Keratinocyte (primary cell): ENCODE measurements around the gene PLXNA2. TPM values are rescaled to one million over a fixed set of nuclear protein-coding genes. Genes with fewer than 3 reads are reported as not detected.

Source experiments
- DNase-seq: peaks from one replicate; pipeline ENCODE4 v3.0.0-alpha.2; 2011; ENCODE audit warnings: low read depth, missing footprints, low spot score
- FAIRE-seq: peaks from 2 replicates; lab custom pipeline; 2011; peaks lifted over from hg19 to GRCh38; lab: Jason Lieb, UNC
- H2AFZ ChIP-seq: 2 replicates; pipeline ENCODE4 v1.6.0; 2012; ENCODE audit warnings: low read length, control low read depth, inconsistent platforms; ENCODE audit not compliant: control insufficient read depth
- H3K27ac ChIP-seq: 2 replicates; pipeline ENCODE4 v1.5.1; 2011; ENCODE audit warnings: low read length; ENCODE audit not compliant: control insufficient read depth, insufficient read depth
- H3K27me3 ChIP-seq: 3 replicates; pipeline ENCODE4 v1.6.0; 2011; ENCODE audit warnings: low read length; ENCODE audit not compliant: control insufficient read depth, insufficient read depth; ENCODE audit errors: extremely low read depth
- H3K36me3 ChIP-seq, 2 experiments: 2 replicates in 1 of 2; 3 replicates in 1 of 2; pipeline ENCODE4 v1.5.1; 2011; ENCODE audit warnings: low read length in 2 of 2, mild to moderate bottlenecking in 1 of 2; ENCODE audit not compliant: control insufficient read depth in 2 of 2, insufficient read depth in 2 of 2; ENCODE audit errors: extremely low read depth in 1 of 2
- H3K4me1 ChIP-seq: 3 replicates; pipeline ENCODE4 v1.5.1; 2011; ENCODE audit warnings: low read length; ENCODE audit not compliant: control insufficient read depth, insufficient read depth; ENCODE audit errors: extremely low read depth
- H3K4me2 ChIP-seq: 3 replicates; pipeline ENCODE4 v1.6.0; 2011; ENCODE audit warnings: low read depth, low read length; ENCODE audit not compliant: control insufficient read depth, insufficient read depth; ENCODE audit errors: extremely low read depth
- H3K4me3 ChIP-seq, 3 experiments: fragments of 200-600 bp in 1 of 3; sonication (generic) in 1 of 3; 2 replicates in 2 of 3; 3 replicates in 1 of 3; pipeline ENCODE4 v1.5.1; 2011 to 2016; ENCODE audit warnings: low read length in 3 of 3, mild to moderate bottlenecking in 3 of 3, control low read depth in 2 of 3, inconsistent platforms in 1 of 3, low read depth in 1 of 3, mixed read lengths in 1 of 3, mixed run types in 1 of 3, moderate library complexity in 1 of 3; ENCODE audit not compliant: control insufficient read depth in 2 of 3, insufficient read depth in 2 of 3; ENCODE audit errors: extremely low read depth in 1 of 3
- H3K79me2 ChIP-seq: 2 replicates; pipeline ENCODE4 v1.6.0; 2012; ENCODE audit warnings: low read length; ENCODE audit not compliant: control insufficient read depth, insufficient read depth
- H3K9ac ChIP-seq: 3 replicates; pipeline ENCODE4 v1.6.0; 2011; ENCODE audit warnings: low read length; ENCODE audit not compliant: control insufficient read depth, insufficient read depth; ENCODE audit errors: extremely low read depth
- H3K9me1 ChIP-seq: 3 replicates; pipeline ENCODE4 v1.6.0; 2011; ENCODE audit warnings: low read length; ENCODE audit not compliant: control insufficient read depth, insufficient read depth; ENCODE audit errors: extremely low read depth
- H3K9me3 ChIP-seq: 2 replicates; pipeline ENCODE4 v1.5.1; 2012; ENCODE audit warnings: low read depth, low read length; ENCODE audit not compliant: control insufficient read depth
- H4K20me1 ChIP-seq: 3 replicates; pipeline ENCODE4 v1.6.0; 2011; ENCODE audit warnings: low read length; ENCODE audit not compliant: control insufficient read depth, insufficient read depth; ENCODE audit errors: extremely low read depth
- EZH2 ChIP-seq: IDR thresholded peaks from one replicate; pipeline ENCODE4 v1.6.1; 2012; ENCODE audit warnings: inconsistent platforms, mild to moderate bottlenecking, low read length, moderate library complexity
- dilution Hi-C: fragments of 300-500 bp; cut with MboI; formaldehyde crosslinking; loops from one replicate; pipeline ENCODE4 v1.7.0; 2020; ENCODE audit warnings: low sequenced_read_pairs; ENCODE audit not compliant: extremely low pct_ligation_motif_present
- polyA plus RNA-seq, 5 experiments: library from polyadenylated mRNA; depleted of rRNA in 3 of 5; stranded (reverse) in 3 of 5; stranded (forward) in 1 of 5; unstranded in 1 of 5; fragments of >200 nt; gene quantifications; 1 replicate in 1 of 5; 2 replicates in 3 of 5; 3 replicates in 1 of 5; pipeline versions ENCODE4 v1.2.1 to v1.2.3, GENCODE V29; 2011 to 2012; ENCODE audit warnings: missing spikeins in 2 of 5, low read depth in 1 of 5, low replicate concordance in 1 of 5
- TF ChIP-seq, protein P1 (sequence below), 3 experiments: IDR thresholded peaks in 1 of 3; conservative IDR thresholded peaks in 1 of 3; optimal IDR thresholded peaks in 1 of 3; 2 replicates in 2 of 3; 3 replicates in 1 of 3; pipeline versions ENCODE3 to v1.5.1; 2011; ENCODE audit warnings: low read length in 3 of 3, mild to moderate bottlenecking in 3 of 3, moderate library complexity in 2 of 3, control low read depth in 1 of 3, inconsistent platforms in 1 of 3; ENCODE audit not compliant: insufficient read depth in 2 of 3; ENCODE audit errors: extremely low read depth in 1 of 3

PLXNA2 gene
- polyA plus RNA-seq, 1 donor (not counting 4 experiments of a cell fraction or from before 2014, with no cell fraction given): 6.7 TPM

DNA sequence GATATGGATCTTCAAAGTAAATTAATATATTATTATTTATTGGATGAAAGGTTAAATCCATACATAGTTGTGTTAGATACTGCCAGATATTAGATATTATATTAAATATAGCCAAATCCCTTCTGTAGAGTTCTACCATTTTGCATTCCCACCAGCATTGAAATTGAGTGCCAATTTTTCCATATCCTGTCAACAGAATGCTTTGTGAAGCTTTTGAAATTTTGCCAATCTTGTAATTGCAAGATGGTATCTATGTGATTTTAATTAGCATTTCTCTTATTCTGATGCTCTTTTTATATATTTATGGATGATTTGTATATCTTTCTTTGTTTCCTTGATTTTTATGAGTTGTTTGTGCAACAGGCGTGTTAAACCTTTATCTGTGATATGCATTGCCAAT, 266.3 kb downstream of the PLXNA2 start:
- no peaks in the 10 kb centered on the region for H4K20me1 ChIP-seq
- H3K4me1 ChIP-seq: no peaks in the 10 kb centered on the region
- H3K27ac ChIP-seq: no peak overlapping the region
- H2AFZ ChIP-seq: no peak overlapping the region
- dilution Hi-C loops: no loop called here
- no peaks in the 10 kb centered on the region for H3K79me2 ChIP-seq
- TF ChIP-seq, protein P1, sequence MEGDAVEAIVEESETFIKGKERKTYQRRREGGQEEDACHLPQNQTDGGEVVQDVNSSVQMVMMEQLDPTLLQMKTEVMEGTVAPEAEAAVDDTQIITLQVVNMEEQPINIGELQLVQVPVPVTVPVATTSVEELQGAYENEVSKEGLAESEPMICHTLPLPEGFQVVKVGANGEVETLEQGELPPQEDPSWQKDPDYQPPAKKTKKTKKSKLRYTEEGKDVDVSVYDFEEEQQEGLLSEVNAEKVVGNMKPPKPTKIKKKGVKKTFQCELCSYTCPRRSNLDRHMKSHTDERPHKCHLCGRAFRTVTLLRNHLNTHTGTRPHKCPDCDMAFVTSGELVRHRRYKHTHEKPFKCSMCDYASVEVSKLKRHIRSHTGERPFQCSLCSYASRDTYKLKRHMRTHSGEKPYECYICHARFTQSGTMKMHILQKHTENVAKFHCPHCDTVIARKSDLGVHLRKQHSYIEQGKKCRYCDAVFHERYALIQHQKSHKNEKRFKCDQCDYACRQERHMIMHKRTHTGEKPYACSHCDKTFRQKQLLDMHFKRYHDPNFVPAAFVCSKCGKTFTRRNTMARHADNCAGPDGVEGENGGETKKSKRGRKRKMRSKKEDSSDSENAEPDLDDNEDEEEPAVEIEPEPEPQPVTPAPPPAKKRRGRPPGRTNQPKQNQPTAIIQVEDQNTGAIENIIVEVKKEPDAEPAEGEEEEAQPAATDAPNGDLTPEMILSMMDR (optimal IDR thresholded peaks at IDR 0.05 in 1 of 3, IDR thresholded peaks at IDR 0.05 in 1 of 3, conservative IDR thresholded peaks at IDR 0.05 in 1 of 3; ENCODE audit: extremely low read depth in 1 of 3, insufficient read depth in 2 of 3, low read length in 3 of 3): no peak
- FAIRE-seq (no peak), DNase-seq (no peak)
- H3K9ac ChIP-seq: no peak overlapping the region
- no peak overlapping the region for H3K4me3 ChIP-seq
- H3K27me3 ChIP-seq: peaks cover 9% of the 10 kb centered on the region
- H3K9me1 ChIP-seq: no peaks in the 10 kb centered on the region
- no peak overlapping the region for H3K4me2 ChIP-seq
- H3K36me3 ChIP-seq: no peaks in the 10 kb centered on the region
- no peaks in the 10 kb centered on the region for H3K9me3 ChIP-seq

DNA sequence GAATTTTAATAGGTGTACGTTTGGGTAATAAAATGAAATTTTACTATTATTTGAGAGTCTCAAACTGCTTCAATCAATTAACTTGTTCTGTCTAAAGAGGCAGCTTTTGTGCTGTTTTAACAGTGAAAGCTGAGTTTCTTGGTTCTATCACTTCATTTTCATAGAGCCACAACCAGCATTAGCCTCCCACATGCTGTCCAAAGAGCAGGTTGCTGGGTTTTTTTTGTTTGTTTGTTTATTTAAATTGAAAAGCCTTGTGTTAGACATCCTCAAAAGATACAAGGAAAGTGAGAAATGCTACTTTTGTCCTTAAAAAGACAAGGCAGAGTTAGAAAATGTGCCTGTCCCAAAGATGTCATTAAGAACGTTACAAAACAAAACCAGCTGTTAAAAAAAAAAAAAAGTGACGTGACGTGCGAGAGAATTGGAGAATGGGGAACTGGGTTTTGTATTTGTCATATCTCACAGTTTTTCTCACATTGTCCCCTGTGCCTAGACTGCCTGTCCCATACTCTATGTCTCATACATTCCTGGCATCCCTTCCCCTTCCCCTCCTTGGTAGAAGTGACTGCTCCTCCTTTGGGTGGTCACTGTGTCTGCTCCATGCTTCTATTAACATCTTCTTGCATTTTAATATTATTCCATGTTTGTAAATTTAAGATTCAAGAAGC, 270.2 kb downstream of the PLXNA2 start:
- Histone ChIP-seq H3K79me2 (no peaks in the 10 kb centered on the region), H3K36me3 (no peaks in the 10 kb centered on the region), H3K27me3 (peaks cover 3% of the 10 kb centered on the region), H3K9ac (no peak overlapping the region), H3K9me1 (no peaks in the 10 kb centered on the region), H3K27ac (no peak overlapping the region), H3K4me1 (no peaks in the 10 kb centered on the region), H3K4me2 (no peak overlapping the region), H4K20me1 (no peaks in the 10 kb centered on the region), H2AFZ (no peak overlapping the region), H3K9me3 (no peaks in the 10 kb centered on the region), H3K4me3 (no peak overlapping the region)
- DNase-seq: no peak
- FAIRE-seq: no peak
- dilution Hi-C loops: no loop called here
- no peak for TF ChIP-seq EZH2
- TF ChIP-seq, protein P1 (optimal IDR thresholded peaks at IDR 0.05 in 1 of 3, IDR thresholded peaks at IDR 0.05 in 1 of 3, conservative IDR thresholded peaks at IDR 0.05 in 1 of 3; ENCODE audit: extremely low read depth in 1 of 3, insufficient read depth in 2 of 3, low read length in 3 of 3): no peak
